ENCODE data around the gene RAD9A.

The RAD9A gene

GRCh38 chr11:67435031-67435726 lies 43.4 kb downstream of the RAD9A start:
- no peak for DNase-seq
- intact Hi-C loops (cut with DNase I), result no loop called here

- no peak for DNase-seq
- intact Hi-C loops (cut with DNase I), result no loop called here
Observed at GRCh38 chr11:67435727-67436458, 44.1 kb downstream of the RAD9A start.

GRCh38 chr11:67436459-67437081 lies 44.8 kb downstream of the RAD9A start:
- intact Hi-C loops (cut with DNase I), result no loop called here
- DNase-seq, result no peak

GRCh38 chr11:67437082-67437808 lies 45.5 kb downstream of the RAD9A start, which contains the start of gene PTPRCAP:
PTPRCAP (minus strand) TSS chr11:67437682; CDS start chr11:67437619, 63 bp downstream.
- intact Hi-C loops (cut with DNase I), result no loop called here
- DNase-seq, result no peak

GRCh38 chr11:67437809-67438157 lies 46.0 kb downstream of the RAD9A start:
- intact Hi-C loops (cut with DNase I), result no loop called here
- DNase-seq, result no peak

- intact Hi-C loops (cut with DNase I), result no loop called here
- peak in 1 of 10 donors; percentile 85 for DNase-seq
Observed at GRCh38 chr11:67438158-67438902, 46.5 kb downstream of the RAD9A start.

- intact Hi-C loops (cut with DNase I), result loop anchor here (10.0 kb wide), 1 partner anchor 65 kb away; the partner anchor contains the start of genes CDK2AP2 and PITPNM1
- peak in 1 of 10 donors; percentile 87 for DNase-seq
Observed at GRCh38 chr11:67439321-67440228, 47.8 kb downstream of the RAD9A start.

- intact Hi-C loops (cut with DNase I), result loop anchor here (10.0 kb wide), 1 partner anchor 64 kb away; the partner anchor contains the start of genes CDK2AP2 and PITPNM1
- DNase-seq, result peak in 1 of 10 donors; percentile 78
Observed at GRCh38 chr11:67440229-67441097, 48.7 kb downstream of the RAD9A start.

- peak in 1 of 10 donors; percentile 84 for DNase-seq
- intact Hi-C loops (cut with DNase I), result loop anchor here (10.0 kb wide), 1 partner anchor 64 kb away; the partner anchor contains the start of genes CDK2AP2 and PITPNM1
Observed at GRCh38 chr11:67441098-67441563, 49.3 kb downstream of the RAD9A start.

GRCh38 chr11:67441731-67442351 lies 50.1 kb downstream of the RAD9A start:
- intact Hi-C loops (cut with DNase I), result loop anchor here (10.0 kb wide), 1 partner anchor 63 kb away; the partner anchor contains the start of genes CDK2AP2 and PITPNM1
- peak in 1 of 10 donors; percentile 80 for DNase-seq

- DNase-seq, result peak in 2 of 10 donors; percentile 65 to 82
- intact Hi-C loops (cut with DNase I), result loop anchor here (10.0 kb wide), 1 partner anchor 62 kb away; the partner anchor contains the start of genes CDK2AP2 and PITPNM1
Observed at GRCh38 chr11:67442504-67443404, 51.0 kb downstream of the RAD9A start.

GRCh38 chr11:67445515-67445914 lies 53.7 kb downstream of the RAD9A start:
- intact Hi-C loops (cut with DNase I), result loop anchor here (10.0 kb wide), 1 partner anchor 59 kb away; the partner anchor contains the start of genes CDK2AP2 and PITPNM1
- no peak for DNase-seq
